ENCODE measurements around the gene TFAP2C.

GRCh38 chr20:56617489-56617888, 11.6 kb upstream of the TFAP2C start:
- TF ChIP-seq YY1 (IDR thresholded peaks at IDR 0.05; ENCODE audit: insufficient read depth, insufficient read length) = no peak
- no peak for TF ChIP-seq SUZ12 (IDR thresholded peaks at IDR 0.05; ENCODE audit: extremely low read depth, insufficient read depth, insufficient read length)
